ENCODE measurements around the gene CDC42. TPM values are rescaled to one million over a fixed set of nuclear protein-coding genes. Genes with fewer than 3 reads are reported as not detected.

Gene CDC42
- total and polyA plus RNA-seq, 2 of the 13 experiments (the other 11 are each of a cell fraction or from before 2014, with no cell fraction given), result 138 to 237 TPM

GRCh38 chr1:22024485-22025367 is 27.8 kb upstream of the CDC42 start (continued):
- TF ChIP-seq SKI (IDR thresholded peaks at IDR 0.05; ENCODE audit: partially characterized antibody) (no peak), ARID2 (CRISPR knock-in tag; IDR thresholded peaks at IDR 0.05; ENCODE audit: borderline replicate concordance) (0 out of 2 replicates have a peak, but pooled peaks have one; percentile 62), ZNF703 (CRISPR knock-in tag; IDR thresholded peaks at IDR 0.05; ENCODE audit: borderline replicate concordance) (peak; percentile 47; the same call in 1 of the 2 replicates), GABPA (IDR thresholded peaks at IDR 0.05; ENCODE audit: low read depth, low read length) (no peak), GABPA (CRISPR knock-in tag; IDR thresholded peaks at IDR 0.05; ENCODE audit: low read depth) (0 out of 2 replicates have a peak, but pooled peaks have one; percentile 49), ZNF562 (CRISPR knock-in tag; IDR thresholded peaks at IDR 0.05; ENCODE audit: borderline replicate concordance) (no peak), CBX1 (IDR thresholded peaks at IDR 0.05; ENCODE audit: low read depth) (peak; percentile 32), ZNF230 (CRISPR knock-in tag; IDR thresholded peaks at IDR 0.05) (peak; percentile 58), ZBTB46 (CRISPR knock-in tag; IDR thresholded peaks at IDR 0.05; ENCODE audit: borderline replicate concordance) (no peak), ADNP (CRISPR knock-in tag; IDR thresholded peaks at IDR 0.05) (peak; percentile 40; the same call in 1 of the 2 replicates), ZNF800 (CRISPR knock-in tag; IDR thresholded peaks at IDR 0.05) (peak; percentile 86; the same call in 1 of the 2 replicates), CEBPG (CRISPR knock-in tag; IDR thresholded peaks at IDR 0.05) (peak; percentile 71), ZNF256 (CRISPR knock-in tag; conservative IDR thresholded peaks at IDR 0.05) (0 out of 2 replicates have a peak, but pooled peaks have one; percentile 17), TFAP4 (IDR thresholded peaks at IDR 0.05; ENCODE audit: borderline replicate concordance, low read depth) (peak; percentile 44; the same call in 1 of the 2 replicates), ZNF597 (CRISPR knock-in tag; IDR thresholded peaks at IDR 0.05) (no peak), CHD4 (IDR thresholded peaks at IDR 0.05; ENCODE audit: borderline replicate concordance, low read length) (peak; percentile 72; the same call in 1 of the 2 replicates), PAXIP1 (CRISPR knock-in tag; conservative IDR thresholded peaks at IDR 0.05) (0 out of 2 replicates have a peak, but pooled peaks have one; percentile 7), ZNF543 (CRISPR knock-in tag; IDR thresholded peaks at IDR 0.05) (no peak)

Data from HepG2 (cell line).